PFSK-1 (cell line): ENCODE results near the gene TACR3. TPM values are rescaled to one million over a fixed set of nuclear protein-coding genes. Genes with fewer than 3 reads are reported as not detected.

ENCODE experiments used
- FOXP2 ChIP-seq: optimal IDR thresholded peaks from 2 replicates; pipeline ENCODE3; 2011; ENCODE audit warnings: borderline replicate concordance, control low read depth, inconsistent platforms; ENCODE audit not compliant: insufficient read depth; ENCODE audit errors: extremely low read length, extremely low read depth
- POLR2AphosphoS5 ChIP-seq: IDR thresholded peaks from 2 replicates; pipeline ENCODE4 v1.6.1; 2012; ENCODE audit warnings: low read depth, mild to moderate bottlenecking, control low read depth, low read length, moderate library complexity
- REST ChIP-seq, 2 experiments: IDR thresholded peaks; 2 replicates each; pipeline versions ENCODE4 v1.6.1 to v1.8.0; 2011 to 2012; ENCODE audit warnings: low read depth in 2 of 2, low read length in 2 of 2, control low read depth in 1 of 2, inconsistent platforms in 1 of 2, mild to moderate bottlenecking in 1 of 2, moderate library complexity in 1 of 2; ENCODE audit not compliant: insufficient read depth in 1 of 2
- SIN3A ChIP-seq: IDR thresholded peaks from 2 replicates; pipeline ENCODE4 v1.6.1; 2012; ENCODE audit warnings: mild to moderate bottlenecking, low read length, moderate library complexity, borderline replicate concordance; ENCODE audit not compliant: insufficient read depth
- TAF1 ChIP-seq: IDR thresholded peaks from 2 replicates; pipeline ENCODE4 v1.6.1; 2012; ENCODE audit warnings: low read length, control low read depth, borderline replicate concordance; ENCODE audit not compliant: insufficient read depth
- polyA plus RNA-seq: library from polyadenylated mRNA; unstranded; fragments of >200 nt; gene quantifications from one replicate; pipeline ENCODE4 v1.2.1, GENCODE V29; 2012; ENCODE audit warnings: low read depth, missing spikeins; ENCODE audit not compliant: insufficient read length

Gene TACR3
- polyA plus RNA-seq, result not detected

DNA sequence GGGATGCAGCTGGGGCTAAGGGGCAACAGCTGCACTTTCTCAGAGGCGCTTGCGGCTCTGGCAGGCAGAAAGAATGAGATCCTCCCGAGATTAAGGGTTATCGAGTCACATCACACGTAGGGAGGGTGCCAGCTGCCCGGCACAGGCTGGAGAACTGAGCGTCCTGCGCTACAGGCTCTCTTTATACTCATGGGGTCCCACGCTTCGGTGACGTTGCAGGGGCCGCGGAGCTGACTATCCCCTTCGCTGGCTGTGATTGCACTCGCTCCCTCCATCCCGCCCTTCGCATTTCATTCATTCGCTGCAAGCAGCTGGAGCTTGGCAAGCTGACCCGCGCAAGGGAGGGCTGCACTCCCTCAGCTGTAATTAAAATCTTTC, at the start of gene TACR3:
Gene TACR3 (minus strand): TSS at position 156 of the 378 bp plus-strand sequence. CDS start 310 bp downstream, outside the sequence.
- TF ChIP-seq REST (IDR thresholded peaks at IDR 0.05; ENCODE audit: insufficient read depth in 1 of 2, low read depth in 2 of 2, low read length in 2 of 2) (no peak), SIN3A (no peak), POLR2AphosphoS5 (no peak), FOXP2 (no peak), TAF1 (no peak)

- no peak for TF ChIP-seq TAF1
- TF ChIP-seq REST (IDR thresholded peaks at IDR 0.05; ENCODE audit: insufficient read depth in 1 of 2, low read depth in 2 of 2, low read length in 2 of 2), result no peak
- no peak for TF ChIP-seq FOXP2
- TF ChIP-seq POLR2AphosphoS5, result no peak
- TF ChIP-seq SIN3A, result no peak
These were observed 37.8 kb upstream of the TACR3 start for GRCh38 chr4:103757631-103758030.

GRCh38 chr4:103756741-103757140, 37.0 kb upstream of the TACR3 start:
- TF ChIP-seq FOXP2 (no peak), SIN3A (no peak), TAF1 (no peak), POLR2AphosphoS5 (no peak), REST (IDR thresholded peaks at IDR 0.05; ENCODE audit: insufficient read depth in 1 of 2, low read depth in 2 of 2, low read length in 2 of 2) (no peak)

- TF ChIP-seq FOXP2, result no peak
- no peak for TF ChIP-seq SIN3A
- TF ChIP-seq TAF1, result no peak
- no peak for TF ChIP-seq POLR2AphosphoS5
- no peak for TF ChIP-seq REST (IDR thresholded peaks at IDR 0.05; ENCODE audit: insufficient read depth in 1 of 2, low read depth in 2 of 2, low read length in 2 of 2)
These were observed 35.1 kb upstream of the TACR3 start for GRCh38 chr4:103754844-103755243.
